Measurements from ENCODE around the gene NAGLU. TPM values are rescaled to one million over a fixed set of nuclear protein-coding genes. Genes with fewer than 3 reads are reported as not detected.

NAGLU gene
- total and polyA plus RNA-seq, 2 experiments from 2014 or later: 39.4 to 68.1 TPM

- H3K9ac ChIP-seq: no peak overlapping the region
- TF ChIP-seq EZH2phosphoT487 (IDR thresholded peaks at IDR 0.05; ENCODE audit: insufficient read depth, low read depth) (no peak), EZH2 (IDR thresholded peaks at IDR 0.05; ENCODE audit: insufficient read depth, poor library complexity, severe bottlenecking) (no peak)
- H3K36me3 ChIP-seq (ENCODE audit: low read depth): peaks cover 10% of the 10 kb centered on the region; the same call in 1 of the 2 replicates
- 90% methylated on average over 16 of the region's 16 CpGs for WGBS, 2 experiments (ENCODE audit: low coverage in 1 of 2, low lambda C conversion rate in 2 of 2, missing lambda C conversion rate in 2 of 2)
- 0 out of 2 replicates have a peak, but pooled peaks cover 12% of the 10 kb centered on the region for H3F3A ChIP-seq (ENCODE audit: insufficient read depth)
- peaks cover 20% of the 10 kb centered on the region for H3K4me1 ChIP-seq (ENCODE audit: insufficient read depth)
- H4K20me1 ChIP-seq (ENCODE audit: insufficient read depth): no peaks in the 10 kb centered on the region
- no peaks in the 10 kb centered on the region for H3K9me2 ChIP-seq (ENCODE audit: insufficient read depth)
- no peak for DNase-seq
- H3K4me2 ChIP-seq (ENCODE audit: unreplicated experiment): no peak overlapping the region
- H3K79me2 ChIP-seq (ENCODE audit: insufficient read depth): peaks cover 72% of the 10 kb centered on the region
- no peak overlapping the region; the same call in 1 of the 2 replicates for H3K27ac ChIP-seq
- no peak overlapping the region for H3K4me3 ChIP-seq
- H3K27me3 ChIP-seq (replicated peaks; ENCODE audit: insufficient read depth): no peaks in the 10 kb centered on the region
- no peaks in the 10 kb centered on the region for H3K9me3 ChIP-seq (ENCODE audit: low read depth)
- no peak overlapping the region for H2AFZ ChIP-seq
- in situ Hi-C loops (cut with MboI): no loop called here
Measured at GRCh38 chr17:42565523-42566214, 29.6 kb downstream of the NAGLU start.

- H3F3A ChIP-seq (ENCODE audit: insufficient read depth): 0 out of 2 replicates have a peak, but pooled peaks cover 11% of the 10 kb centered on the region
- H3K27me3 ChIP-seq (replicated peaks; ENCODE audit: insufficient read depth): no peaks in the 10 kb centered on the region
- peak overlapping the region; percentile 12; the same call in 1 of the 2 replicates for H3K27ac ChIP-seq
- peak overlapping the region; percentile 88 for H3K4me3 ChIP-seq
- peaks cover 76% of the 10 kb centered on the region for H3K79me2 ChIP-seq (ENCODE audit: insufficient read depth)
- no peaks in the 10 kb centered on the region for H4K20me1 ChIP-seq (ENCODE audit: insufficient read depth)
- no peaks in the 10 kb centered on the region for H3K9me2 ChIP-seq (ENCODE audit: insufficient read depth)
- H3K36me3 ChIP-seq (ENCODE audit: low read depth): peaks cover 17% of the 10 kb centered on the region
- H3K9me3 ChIP-seq (ENCODE audit: low read depth): no peaks in the 10 kb centered on the region
- TF ChIP-seq EZH2 (IDR thresholded peaks at IDR 0.05; ENCODE audit: insufficient read depth, poor library complexity, severe bottlenecking) (no peak), EZH2phosphoT487 (IDR thresholded peaks at IDR 0.05; ENCODE audit: insufficient read depth, low read depth) (no peak)
- DNase-seq: no peak
- H3K9ac ChIP-seq: peak overlapping the region; percentile 84; the same call in 1 of the 2 replicates
- H2AFZ ChIP-seq: peak overlapping the region; percentile 61
- H3K4me2 ChIP-seq (ENCODE audit: unreplicated experiment): peak overlapping the region; percentile 31
- in situ Hi-C loops (cut with MboI): no loop called here
- H3K4me1 ChIP-seq (ENCODE audit: insufficient read depth): peaks cover 18% of the 10 kb centered on the region
- WGBS, 2 experiments (ENCODE audit: low coverage in 1 of 2, low lambda C conversion rate in 2 of 2, missing lambda C conversion rate in 2 of 2): 36 to 52% methylated on average over 23 to 27 of the region's 28 CpGs
Measured at GRCh38 chr17:42566215-42566882, 30.3 kb downstream of the NAGLU start.

GRCh38 chr17:42566883-42567573 is 31.0 kb downstream of the NAGLU start, which contains the start of gene MLX:
Gene MLX, plus strand, starts transcription at chr17:42567100. Its CDS starts 25 bp downstream, at chr17:42567125.
- H3K9me2 ChIP-seq (ENCODE audit: insufficient read depth): no peaks in the 10 kb centered on the region
- in situ Hi-C loops (cut with MboI): no loop called here
- 0 out of 2 replicates have a peak, but pooled peaks cover 11% of the 10 kb centered on the region for H3F3A ChIP-seq (ENCODE audit: insufficient read depth)
- H3K9me3 ChIP-seq (ENCODE audit: low read depth): no peaks in the 10 kb centered on the region
- 0% methylated on average over 42 to 49 of the region's 72 CpGs for WGBS, 2 experiments (ENCODE audit: low coverage in 1 of 2, low lambda C conversion rate in 2 of 2, missing lambda C conversion rate in 2 of 2)
- peak; percentile 96 for DNase-seq
- peaks cover 78% of the 10 kb centered on the region for H3K79me2 ChIP-seq (ENCODE audit: insufficient read depth)
- H3K4me2 ChIP-seq (ENCODE audit: unreplicated experiment): peak within 1 kb of the TSS; percentile 81
- peak within 1 kb of the TSS; percentile 53 for H3K27ac ChIP-seq
- peak within 1 kb of the TSS; percentile 88 for H3K4me3 ChIP-seq
- TF ChIP-seq EZH2 (IDR thresholded peaks at IDR 0.05; ENCODE audit: insufficient read depth, poor library complexity, severe bottlenecking) (no peak), EZH2phosphoT487 (IDR thresholded peaks at IDR 0.05; ENCODE audit: insufficient read depth, low read depth) (no peak)
- peak within 1 kb of the TSS; percentile 61 for H2AFZ ChIP-seq
- peaks cover 24% of the 10 kb centered on the region for H3K36me3 ChIP-seq (ENCODE audit: low read depth)
- peak within 1 kb of the TSS; percentile 84 for H3K9ac ChIP-seq
- peaks cover 15% of the 10 kb centered on the region; the same call in 1 of the 2 replicates for H3K4me1 ChIP-seq (ENCODE audit: insufficient read depth)
- H3K27me3 ChIP-seq (replicated peaks; ENCODE audit: insufficient read depth): no peaks in the 10 kb centered on the region
- H4K20me1 ChIP-seq (ENCODE audit: insufficient read depth): no peaks in the 10 kb centered on the region

Data from GM23248 (cell line).